ENCODE data around the gene CAMSAP1.

Gene CAMSAP1

DNA sequence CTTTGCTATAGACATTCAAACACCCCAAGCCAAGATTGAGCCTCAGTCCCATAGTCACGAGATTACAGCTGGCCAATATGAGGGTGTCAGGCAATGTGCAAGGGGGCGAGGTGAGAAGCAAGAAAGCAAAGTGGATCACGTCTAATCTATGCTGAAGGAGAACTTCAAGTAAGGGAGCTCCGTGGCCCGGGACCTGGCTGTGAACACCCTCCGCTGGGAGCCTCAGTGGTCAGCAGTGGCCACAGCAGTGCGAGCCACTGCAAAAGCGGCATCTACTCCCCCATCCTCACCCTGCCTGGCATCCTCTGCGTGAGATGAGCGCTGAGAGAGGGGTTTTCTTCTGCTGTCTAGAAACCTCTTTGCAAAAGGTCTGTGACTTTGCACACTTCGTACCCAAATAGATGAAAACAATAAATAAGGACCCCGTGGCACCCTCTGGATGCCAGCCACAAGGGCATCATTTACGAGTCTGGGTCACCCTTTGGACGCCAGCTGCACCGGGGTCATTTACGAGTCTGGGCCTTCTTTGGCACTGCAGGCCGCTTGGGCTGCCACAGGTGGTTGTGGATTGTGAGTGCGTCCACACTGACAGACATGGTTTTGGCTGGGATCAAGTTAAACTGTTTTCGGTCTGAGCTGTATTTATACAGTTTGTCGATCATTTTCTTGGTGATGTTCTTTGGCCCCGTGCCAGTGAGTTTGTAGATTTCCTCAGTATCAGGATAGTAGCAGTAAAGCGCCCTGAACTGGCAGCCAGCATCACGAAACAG lies 96.4 kb downstream of the CAMSAP1 start:
- TF ChIP-seq, protein P1, sequence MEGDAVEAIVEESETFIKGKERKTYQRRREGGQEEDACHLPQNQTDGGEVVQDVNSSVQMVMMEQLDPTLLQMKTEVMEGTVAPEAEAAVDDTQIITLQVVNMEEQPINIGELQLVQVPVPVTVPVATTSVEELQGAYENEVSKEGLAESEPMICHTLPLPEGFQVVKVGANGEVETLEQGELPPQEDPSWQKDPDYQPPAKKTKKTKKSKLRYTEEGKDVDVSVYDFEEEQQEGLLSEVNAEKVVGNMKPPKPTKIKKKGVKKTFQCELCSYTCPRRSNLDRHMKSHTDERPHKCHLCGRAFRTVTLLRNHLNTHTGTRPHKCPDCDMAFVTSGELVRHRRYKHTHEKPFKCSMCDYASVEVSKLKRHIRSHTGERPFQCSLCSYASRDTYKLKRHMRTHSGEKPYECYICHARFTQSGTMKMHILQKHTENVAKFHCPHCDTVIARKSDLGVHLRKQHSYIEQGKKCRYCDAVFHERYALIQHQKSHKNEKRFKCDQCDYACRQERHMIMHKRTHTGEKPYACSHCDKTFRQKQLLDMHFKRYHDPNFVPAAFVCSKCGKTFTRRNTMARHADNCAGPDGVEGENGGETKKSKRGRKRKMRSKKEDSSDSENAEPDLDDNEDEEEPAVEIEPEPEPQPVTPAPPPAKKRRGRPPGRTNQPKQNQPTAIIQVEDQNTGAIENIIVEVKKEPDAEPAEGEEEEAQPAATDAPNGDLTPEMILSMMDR (conservative IDR thresholded peaks at IDR 0.05): no peak
- TF ChIP-seq ZFX (IDR thresholded peaks at IDR 0.05): no peak
- H3K27ac ChIP-seq: no peak overlapping the region

DNA sequence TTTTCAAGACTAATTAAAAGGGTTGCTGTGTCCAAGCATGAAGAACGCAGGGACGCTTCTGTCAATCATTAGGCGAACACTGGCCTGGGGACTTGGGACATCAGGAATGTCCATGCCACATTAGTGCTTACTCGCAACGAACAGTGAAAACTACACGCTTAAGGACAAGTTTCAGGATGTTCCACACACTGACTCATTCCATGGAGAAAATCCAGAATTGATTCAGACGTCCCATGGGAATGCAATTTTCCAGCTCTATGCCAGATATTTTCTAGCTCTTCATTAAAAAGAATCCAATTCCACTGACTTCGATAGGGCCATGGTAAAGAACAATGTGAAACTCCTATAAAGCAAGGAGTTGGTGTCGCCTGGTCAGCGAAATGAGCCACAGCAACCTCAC lies 98.2 kb downstream of the CAMSAP1 start:
- no peak for TF ChIP-seq ZFX (IDR thresholded peaks at IDR 0.05)
- TF ChIP-seq, protein P1 (conservative IDR thresholded peaks at IDR 0.05): no peak
- no peak overlapping the region for H3K27ac ChIP-seq

DNA sequence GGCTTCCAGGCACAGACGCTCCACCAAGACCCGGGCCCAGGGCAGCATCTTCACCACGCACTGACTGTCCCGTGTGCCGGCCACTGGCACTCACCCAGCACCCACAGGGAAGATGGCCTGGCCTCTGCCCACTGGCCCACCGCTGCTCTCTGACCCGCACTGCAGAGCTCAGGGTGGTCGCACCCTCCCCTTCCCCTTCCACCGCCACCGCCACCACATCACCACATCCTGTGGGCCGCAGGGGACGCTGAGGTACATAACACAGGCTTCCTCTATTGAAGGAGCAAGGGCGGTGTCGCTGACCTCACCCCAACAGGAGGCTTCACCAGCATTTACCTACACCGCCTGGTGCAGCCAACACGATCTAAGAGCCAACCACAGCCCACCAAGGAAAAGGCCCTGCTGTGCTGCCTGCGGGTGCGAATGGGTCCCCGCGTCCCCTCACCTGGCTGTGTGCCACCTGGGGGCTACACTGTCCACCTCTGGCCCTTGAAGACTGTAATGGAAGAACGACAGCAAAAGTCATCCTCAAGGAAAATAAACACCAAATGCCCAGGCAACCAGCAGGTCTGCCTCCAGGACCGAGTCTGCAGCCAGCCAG lies 101.8 kb downstream of the CAMSAP1 start:
- H3K27ac ChIP-seq: no peak overlapping the region
- no peak for TF ChIP-seq ZFX (IDR thresholded peaks at IDR 0.05)
- TF ChIP-seq, protein P1 (conservative IDR thresholded peaks at IDR 0.05): no peak

DNA sequence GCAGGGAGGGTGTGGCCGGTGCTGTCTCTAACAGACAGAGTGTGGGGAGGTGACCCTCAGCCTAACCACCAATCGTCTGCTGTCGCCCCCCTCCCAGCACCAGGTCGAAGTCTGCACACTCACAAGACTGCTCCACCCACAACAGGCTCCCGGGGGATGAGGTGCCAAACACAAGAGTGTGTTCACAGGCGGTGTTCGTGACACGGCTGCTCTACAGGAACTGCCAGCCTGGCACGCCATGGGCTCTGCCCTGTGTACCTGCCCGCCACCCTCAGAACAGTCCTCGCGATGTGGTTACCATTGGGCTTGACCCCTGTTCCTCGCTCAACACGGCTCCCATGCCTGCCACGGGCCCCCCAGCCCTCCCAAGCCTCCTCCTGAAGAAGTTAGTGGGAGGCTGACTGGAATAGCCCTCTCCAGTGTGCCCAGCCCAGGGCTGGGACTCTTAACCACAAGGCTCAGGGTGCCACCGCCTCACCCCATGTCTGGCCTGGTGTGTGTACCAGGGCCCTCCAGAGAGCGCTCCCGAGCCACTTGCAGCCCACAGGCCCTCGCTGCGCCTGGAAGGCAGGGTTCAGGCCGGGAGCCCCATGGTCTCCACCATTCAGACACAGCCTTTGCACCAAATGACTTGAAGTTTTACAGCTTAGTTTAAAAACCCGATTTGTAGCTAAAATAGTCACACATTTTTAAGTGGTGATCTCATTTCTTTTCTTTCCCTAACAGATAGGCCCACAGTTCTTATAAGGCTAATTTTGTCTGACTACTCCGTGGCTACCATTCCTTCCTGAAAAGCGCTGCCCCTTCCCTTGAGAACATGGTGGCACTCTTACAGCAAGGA lies 102.5 kb downstream of the CAMSAP1 start:
- no peak overlapping the region for H3K27ac ChIP-seq
- TF ChIP-seq ZFX (IDR thresholded peaks at IDR 0.05): no peak
- TF ChIP-seq, protein P1 (conservative IDR thresholded peaks at IDR 0.05): no peak

DNA sequence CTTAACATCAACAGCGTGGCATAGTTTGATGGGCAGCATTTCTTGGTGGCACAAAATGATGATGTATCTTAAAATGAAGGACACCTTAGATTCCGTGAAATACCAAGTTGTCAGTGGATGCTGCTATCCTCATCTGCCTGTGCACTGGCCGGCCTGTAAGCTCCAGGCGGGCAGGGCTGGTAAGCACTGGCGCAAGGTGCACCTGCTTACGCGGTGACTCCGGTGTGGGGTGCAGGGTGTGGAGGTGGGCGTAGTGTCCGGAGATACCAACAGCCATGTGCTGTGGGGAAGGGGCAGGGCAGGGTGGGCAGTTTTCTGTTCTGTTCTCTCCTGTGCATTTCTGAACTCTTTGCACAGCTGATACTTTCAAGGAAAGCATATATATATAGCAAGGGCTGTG lies 103.9 kb downstream of the CAMSAP1 start:
- TF ChIP-seq ZFX (IDR thresholded peaks at IDR 0.05): no peak
- TF ChIP-seq, protein P1 (conservative IDR thresholded peaks at IDR 0.05): no peak
- H3K27ac ChIP-seq: no peak overlapping the region

DNA sequence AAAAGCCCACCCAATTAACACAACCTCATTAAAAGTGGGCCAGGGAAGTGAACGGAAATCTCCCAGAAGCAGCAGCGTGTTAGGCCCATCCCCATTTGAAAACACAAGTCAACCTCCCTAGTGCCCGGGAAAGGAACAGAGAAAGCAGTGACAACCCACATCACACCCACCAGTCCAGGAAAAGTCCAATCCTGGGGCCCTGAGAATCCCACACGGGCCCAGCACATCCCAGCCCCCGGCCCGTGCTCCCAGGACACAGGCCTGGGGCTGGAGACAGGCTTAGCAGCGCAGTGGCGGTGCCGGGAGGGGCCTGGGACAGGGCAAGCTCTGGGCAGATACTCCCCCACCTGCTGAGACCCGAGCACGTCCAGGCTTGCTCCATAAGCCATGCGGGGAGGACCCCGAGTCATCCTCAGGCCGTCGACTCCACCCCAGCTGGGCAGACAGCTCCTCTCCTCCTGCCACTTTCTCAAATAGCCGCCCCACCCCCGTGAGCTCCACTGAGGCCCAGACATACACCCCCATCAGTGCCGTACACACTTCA lies 104.4 kb downstream of the CAMSAP1 start:
- no peak overlapping the region for H3K27ac ChIP-seq
- no peak for TF ChIP-seq ZFX (IDR thresholded peaks at IDR 0.05)
- TF ChIP-seq, protein P1 (conservative IDR thresholded peaks at IDR 0.05): no peak

Measured in C4-2B (cell line).